ENCODE data around the gene VAC14.

DNA sequence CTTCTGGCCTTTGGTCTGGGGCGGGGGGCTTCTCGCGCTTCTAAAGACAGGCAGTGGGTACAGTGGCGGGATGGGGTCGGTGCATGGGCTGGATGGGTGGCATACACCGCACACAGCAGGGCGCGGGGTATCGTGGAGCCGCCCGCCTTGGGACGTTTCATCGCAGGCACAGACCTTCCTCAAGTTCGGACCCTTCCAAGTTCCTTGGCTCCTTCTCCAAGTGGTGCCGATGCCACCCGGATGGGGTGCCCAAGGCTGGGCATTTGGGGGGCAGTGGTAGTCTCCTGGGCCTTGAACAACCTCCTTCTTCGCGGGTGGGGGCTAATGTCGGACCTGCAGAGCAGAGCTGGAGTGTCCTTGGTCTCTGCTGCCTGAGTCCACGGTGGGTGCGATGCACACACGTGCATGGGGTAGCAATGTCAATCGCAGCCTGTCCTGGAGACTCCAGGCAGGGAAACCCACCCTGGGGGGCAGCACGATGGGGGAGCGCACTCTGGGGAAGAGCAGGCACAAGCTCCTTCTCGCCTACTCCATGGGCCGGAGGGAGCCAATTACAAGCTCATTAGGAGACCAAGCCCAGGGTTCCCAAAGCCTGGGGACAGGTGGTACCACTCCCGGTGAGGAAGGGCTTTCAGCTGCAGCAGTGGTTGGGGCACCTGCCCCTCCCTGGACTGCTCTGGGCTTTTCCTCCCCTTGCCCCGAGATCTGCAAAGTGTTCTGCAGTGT, 114.4 kb downstream of the VAC14 start:
- TF ChIP-seq, protein P1, sequence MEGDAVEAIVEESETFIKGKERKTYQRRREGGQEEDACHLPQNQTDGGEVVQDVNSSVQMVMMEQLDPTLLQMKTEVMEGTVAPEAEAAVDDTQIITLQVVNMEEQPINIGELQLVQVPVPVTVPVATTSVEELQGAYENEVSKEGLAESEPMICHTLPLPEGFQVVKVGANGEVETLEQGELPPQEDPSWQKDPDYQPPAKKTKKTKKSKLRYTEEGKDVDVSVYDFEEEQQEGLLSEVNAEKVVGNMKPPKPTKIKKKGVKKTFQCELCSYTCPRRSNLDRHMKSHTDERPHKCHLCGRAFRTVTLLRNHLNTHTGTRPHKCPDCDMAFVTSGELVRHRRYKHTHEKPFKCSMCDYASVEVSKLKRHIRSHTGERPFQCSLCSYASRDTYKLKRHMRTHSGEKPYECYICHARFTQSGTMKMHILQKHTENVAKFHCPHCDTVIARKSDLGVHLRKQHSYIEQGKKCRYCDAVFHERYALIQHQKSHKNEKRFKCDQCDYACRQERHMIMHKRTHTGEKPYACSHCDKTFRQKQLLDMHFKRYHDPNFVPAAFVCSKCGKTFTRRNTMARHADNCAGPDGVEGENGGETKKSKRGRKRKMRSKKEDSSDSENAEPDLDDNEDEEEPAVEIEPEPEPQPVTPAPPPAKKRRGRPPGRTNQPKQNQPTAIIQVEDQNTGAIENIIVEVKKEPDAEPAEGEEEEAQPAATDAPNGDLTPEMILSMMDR (IDR thresholded peaks at IDR 0.05): no peak
- TF ChIP-seq POLR2A (IDR thresholded peaks at IDR 0.05): no peak
- TF ChIP-seq EP300 (IDR thresholded peaks at IDR 0.05): no peak
- no peak for TF ChIP-seq POLR2AphosphoS5 (IDR thresholded peaks at IDR 0.05)
